GM19328 (cell line): Measurements from ENCODE around the gene GPR153.

Experiments used
- ATAC-seq: cut with Tn5 transposase; IDR thresholded peaks from one replicate; pipeline ENCODE4 v1.9.1; 2021; ENCODE audit warnings: mild to moderate bottlenecking, moderate library complexity; ENCODE audit not compliant: unreplicated experiment

GPR153 gene

GRCh38 chr1:6249739-6250689 is 10.9 kb downstream of the GPR153 start:
- no peak for ATAC-seq

- no peak for ATAC-seq
These were observed 11.8 kb downstream of the GPR153 start for GRCh38 chr1:6248932-6249738.

GRCh38 chr1:6248161-6248776 is 12.6 kb downstream of the GPR153 start:
- no peak for ATAC-seq

- no peak for ATAC-seq
These were observed 13.2 kb downstream of the GPR153 start for GRCh38 chr1:6247651-6248050.

- no peak for ATAC-seq
These were observed 14.1 kb downstream of the GPR153 start for GRCh38 chr1:6246497-6247467.

- ATAC-seq = no peak
These were observed 14.9 kb downstream of the GPR153 start for GRCh38 chr1:6245869-6246496.

- ATAC-seq = no peak
These were observed 15.6 kb downstream of the GPR153 start for GRCh38 chr1:6245086-6245868.

- ATAC-seq = no peak
These were observed 16.4 kb downstream of the GPR153 start for GRCh38 chr1:6244401-6245049.

GRCh38 chr1:6243993-6244392 is 16.9 kb downstream of the GPR153 start, which contains the start of gene HES3:
Gene HES3, plus strand, starts transcription at chr1:6244179. Its CDS starts 187 bp downstream, at chr1:6244366.
- no peak for ATAC-seq

GRCh38 chr1:6243053-6243834 is 17.7 kb downstream of the GPR153 start:
- no peak for ATAC-seq

GRCh38 chr1:6241887-6242740 is 18.8 kb downstream of the GPR153 start:
- no peak for ATAC-seq

GRCh38 chr1:6241107-6241886 is 19.6 kb downstream of the GPR153 start:
- no peak for ATAC-seq

GRCh38 chr1:6239950-6240768 is 20.7 kb downstream of the GPR153 start:
- ATAC-seq = no peak

- ATAC-seq = no peak
These were observed 21.6 kb downstream of the GPR153 start for GRCh38 chr1:6239213-6239752.

- ATAC-seq = no peak
These were observed 23.8 kb downstream of the GPR153 start for GRCh38 chr1:6237093-6237492.
